HG03066 (cell line): ENCODE results near the gene SLC7A7.
"Not testable (repeated sequence)": the region's sequence is repeated elsewhere in the genome, so short reads cannot be mapped to it uniquely, and the experiment has no call there.

ENCODE experiments used
- ATAC-seq: cut with Tn5 transposase; IDR thresholded peaks from one replicate; pipeline ENCODE4 v1.9.1; 2021; ENCODE audit warnings: low read depth; ENCODE audit not compliant: unreplicated experiment

SLC7A7 gene

DNA sequence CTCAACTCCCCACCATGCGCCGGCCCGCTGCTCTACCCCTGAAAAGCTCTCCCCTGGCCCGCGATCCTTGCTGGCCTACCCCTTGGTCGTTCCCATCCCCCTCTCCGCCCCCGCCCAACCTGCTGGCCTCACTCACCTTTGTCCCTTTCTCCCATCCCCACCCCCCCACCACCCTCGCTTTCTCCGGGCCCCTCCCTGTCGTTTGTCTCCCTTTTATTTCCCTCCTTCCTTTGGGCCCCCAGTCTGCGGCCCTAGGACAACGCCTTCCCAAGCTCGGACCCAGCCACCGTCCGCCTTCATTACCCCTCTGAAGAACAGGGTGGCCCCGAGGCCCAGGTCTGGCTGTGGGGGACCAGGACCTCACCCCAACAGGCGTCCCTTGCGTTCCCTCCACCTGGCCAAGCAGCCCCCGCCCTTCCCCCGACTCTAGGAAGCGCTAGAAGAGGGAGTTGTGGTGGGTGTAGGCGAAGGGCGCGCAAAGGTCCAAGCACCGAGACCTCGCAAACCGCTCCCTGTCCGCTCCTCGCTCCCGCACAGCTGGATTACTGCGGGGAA lies 6.9 kb upstream of the SLC7A7 start:
- no peak for ATAC-seq

DNA sequence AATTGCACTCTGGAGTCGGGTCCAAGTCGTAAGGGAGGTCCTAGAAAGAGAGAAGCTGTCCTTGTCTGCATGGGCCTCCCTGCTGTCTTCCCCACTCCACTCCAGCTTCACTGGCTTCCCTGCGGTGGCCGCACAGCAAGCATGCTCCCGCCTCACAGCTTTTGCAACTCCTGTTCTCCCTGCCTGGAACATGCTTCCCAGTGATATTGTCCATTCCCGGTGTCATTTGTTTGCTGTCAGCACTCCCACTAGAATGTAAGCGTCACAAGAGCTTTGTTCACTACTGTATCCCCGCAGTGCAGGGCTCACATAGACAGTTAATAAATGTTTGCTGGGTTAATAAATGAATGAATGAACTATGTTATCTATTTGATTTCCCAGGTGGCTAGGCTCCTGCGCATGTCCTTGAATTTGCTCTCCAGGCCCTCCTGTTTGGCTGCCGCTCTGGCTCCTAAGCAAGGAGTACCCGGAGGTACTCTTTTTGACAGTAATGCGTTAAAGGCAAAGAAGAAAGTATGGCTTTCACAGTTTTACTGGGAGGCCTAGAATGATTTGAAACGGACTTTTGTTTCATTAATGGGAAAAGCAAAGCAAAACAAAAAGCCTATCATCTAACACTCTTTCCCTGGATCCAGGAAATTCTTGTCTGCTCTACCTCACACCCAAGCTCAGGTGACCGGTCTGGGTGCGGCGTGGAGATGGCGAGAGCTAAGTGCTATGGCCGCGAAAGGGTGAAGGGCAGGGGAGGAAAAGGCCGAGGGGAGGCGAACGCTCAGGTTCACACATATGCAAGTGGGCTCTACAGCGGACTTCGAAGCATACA lies 6.2 kb upstream of the SLC7A7 start:
- no peak for ATAC-seq

GRCh38 chr14:22820731-22821130 lies 5.5 kb upstream of the SLC7A7 start:
- ATAC-seq = no peak

DNA sequence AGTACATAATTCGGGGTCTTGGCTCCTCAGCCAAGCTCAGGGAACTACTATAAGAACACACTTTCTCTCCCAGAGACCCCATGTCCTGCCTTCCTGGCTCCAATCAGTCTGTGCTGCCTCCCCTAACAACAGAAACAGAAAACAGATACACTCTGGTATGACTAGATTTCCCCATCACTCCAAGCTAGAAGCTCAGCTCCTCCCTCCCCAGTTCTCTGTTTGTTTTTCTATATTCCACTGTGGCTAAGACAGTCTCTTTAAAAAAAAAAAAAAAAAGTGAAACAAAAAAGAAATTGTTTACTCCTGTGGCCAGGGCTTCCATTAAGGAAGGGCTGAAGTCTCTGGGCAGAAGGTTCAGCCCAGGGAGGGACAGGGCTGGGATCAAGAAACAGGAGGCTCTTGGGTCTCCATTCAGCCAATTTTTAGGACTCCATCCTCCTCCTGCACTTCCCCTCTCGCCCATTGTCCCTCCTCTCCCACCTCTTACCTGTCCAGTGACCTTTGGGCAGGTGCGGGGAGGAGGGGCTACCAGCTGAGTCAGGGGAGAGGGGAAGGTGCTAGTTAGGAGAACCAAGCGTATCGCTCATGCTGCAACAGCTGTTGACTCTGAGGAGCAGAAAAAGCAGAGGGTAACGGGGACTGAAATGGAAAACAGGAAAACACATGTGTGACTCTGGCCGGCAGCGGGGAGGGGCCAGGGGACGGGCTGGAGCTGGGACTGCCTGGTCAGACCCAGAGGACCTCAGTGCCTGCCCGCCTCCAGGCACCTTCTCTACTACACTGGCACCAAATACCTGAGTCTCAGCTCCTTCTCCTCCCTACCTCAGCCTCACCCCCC lies 4.1 kb upstream of the SLC7A7 start:
- ATAC-seq = no peak

GRCh38 chr14:22814373-22814772 lies 862 bp downstream of the SLC7A7 start:
- no peak for ATAC-seq

DNA sequence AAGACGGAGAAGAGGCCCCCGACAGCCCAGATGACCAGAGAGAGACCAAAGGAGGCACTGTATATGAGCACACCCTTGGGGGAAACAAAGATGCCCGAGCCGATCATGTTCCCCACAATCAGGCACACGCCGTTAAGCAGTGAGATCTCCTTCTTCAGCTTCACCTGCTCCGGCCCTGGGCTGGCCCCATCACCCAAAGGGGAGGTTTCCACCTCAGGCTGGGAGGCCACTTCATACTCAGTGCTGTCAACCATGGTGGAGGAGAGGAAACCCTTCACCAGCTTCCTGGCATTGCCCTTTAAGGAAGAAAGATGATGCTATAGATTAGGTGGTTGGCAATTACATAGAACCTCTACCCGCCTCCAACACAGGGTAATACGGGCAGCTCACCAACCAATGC lies 2.1 kb downstream of the SLC7A7 start:
- ATAC-seq = no peak

DNA sequence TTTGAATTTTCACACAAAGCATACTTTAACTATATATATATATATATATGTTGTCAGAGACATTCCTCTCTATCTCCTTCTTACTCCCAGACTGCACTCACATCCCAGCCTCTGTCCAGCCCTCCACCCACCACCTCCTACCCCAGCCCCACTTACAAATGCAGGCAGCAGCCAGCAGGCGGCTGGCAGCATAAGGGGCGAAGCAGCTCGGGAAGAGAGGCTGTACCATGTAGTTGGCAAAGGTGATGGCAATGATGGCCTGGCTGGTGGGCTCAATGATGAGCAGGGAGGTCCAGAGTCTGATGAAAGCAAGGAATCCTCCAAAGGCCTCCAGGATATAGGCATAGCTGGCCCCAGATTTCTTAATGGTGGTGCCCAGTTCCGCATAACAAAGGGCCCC lies 2.5 kb downstream of the SLC7A7 start:
- ATAC-seq = no peak

DNA sequence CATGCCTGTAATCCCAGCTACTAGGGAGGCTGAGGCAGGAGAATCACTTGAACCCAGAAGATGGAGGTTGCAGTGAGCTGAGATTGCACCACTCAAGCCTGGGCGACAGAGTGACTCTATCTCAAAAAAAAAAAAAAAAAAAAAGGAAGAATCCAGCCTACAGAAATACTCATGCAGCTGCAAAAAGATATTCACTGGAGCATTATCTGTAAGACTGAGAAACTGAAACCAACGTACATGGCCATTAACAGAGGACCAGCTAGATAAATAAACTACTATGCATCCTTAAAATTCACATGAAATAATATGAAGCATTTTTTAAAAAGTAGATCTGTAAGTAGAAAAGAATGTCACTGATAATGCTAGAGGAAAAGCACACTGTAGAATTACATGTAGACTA lies 3.5 kb downstream of the SLC7A7 start:
- no peak for ATAC-seq

- ATAC-seq = no peak
Observed at GRCh38 chr14:22808388-22809209, 6.6 kb downstream of the SLC7A7 start.

- ATAC-seq = no peak
Observed at GRCh38 chr14:22807432-22808087, 7.7 kb downstream of the SLC7A7 start.

DNA sequence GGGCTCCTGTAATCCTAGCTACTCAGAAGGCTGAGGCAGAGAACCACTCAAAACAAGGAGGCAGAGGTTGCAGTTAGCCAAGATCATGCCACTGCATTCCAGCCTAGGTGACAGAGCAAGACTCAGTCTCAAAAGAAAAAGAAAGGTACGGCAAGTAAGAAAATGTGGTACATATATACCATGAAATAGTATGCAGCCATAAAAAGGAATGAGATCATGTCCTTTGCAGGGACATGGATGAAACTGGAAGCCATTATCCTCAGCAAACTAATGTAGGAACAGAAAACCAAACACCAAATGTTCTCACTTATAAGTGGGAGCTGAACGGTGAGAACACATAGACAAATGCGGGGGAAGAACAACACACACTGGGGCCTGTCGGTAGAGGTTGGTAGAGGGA lies 10.0 kb downstream of the SLC7A7 start:
- not testable (repeated sequence) for ATAC-seq

- ATAC-seq = peak; percentile 51
Observed at GRCh38 chr14:22803687-22803974, 11.6 kb downstream of the SLC7A7 start.

GRCh38 chr14:22802860-22803686 lies 12.2 kb downstream of the SLC7A7 start:
- peak; percentile 48 for ATAC-seq

DNA sequence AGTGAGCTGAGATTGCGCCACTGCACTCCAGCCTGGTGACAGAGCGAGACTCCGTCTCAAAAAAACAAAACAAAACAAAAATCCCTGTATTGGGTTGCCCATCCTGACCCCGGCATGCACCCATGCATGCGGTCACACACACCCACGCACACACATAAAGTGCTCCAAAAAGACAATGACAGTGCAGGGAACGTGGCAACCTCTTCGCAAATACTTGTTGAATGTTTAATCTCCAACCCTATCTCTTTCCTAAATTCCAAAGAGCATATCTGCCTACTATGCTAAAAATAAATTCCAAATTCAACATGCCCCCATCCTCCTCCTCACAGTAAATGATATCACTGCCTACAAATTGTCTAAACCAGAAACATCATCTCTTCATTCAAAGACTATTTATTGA lies 13.5 kb downstream of the SLC7A7 start:
- ATAC-seq = no peak

GRCh38 chr14:22800346-22800745 lies 14.9 kb downstream of the SLC7A7 start:
- ATAC-seq = no peak

DNA sequence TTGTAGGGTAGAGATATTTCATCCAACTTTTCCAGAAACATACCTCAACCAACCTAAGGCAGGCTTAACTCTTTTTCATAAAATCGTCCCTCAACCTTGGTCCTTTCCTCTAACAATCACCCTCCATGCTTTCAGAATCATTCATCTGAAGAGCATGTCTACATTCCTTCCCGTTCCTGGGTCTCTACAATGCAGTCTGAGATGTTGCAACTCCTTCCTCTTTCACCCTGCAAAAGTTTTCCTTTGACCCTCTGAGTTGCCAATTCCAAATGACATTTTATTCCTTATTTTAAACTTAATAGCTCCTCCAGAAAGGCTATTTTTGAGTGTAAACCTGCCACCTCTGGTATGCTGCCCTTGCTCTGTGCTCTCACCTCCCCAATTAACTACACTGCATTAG lies 16.7 kb downstream of the SLC7A7 start:
- ATAC-seq = no peak

- ATAC-seq = no peak
Observed at GRCh38 chr14:22797017-22797917, 18.0 kb downstream of the SLC7A7 start.

- ATAC-seq = peak; percentile 51
Observed at GRCh38 chr14:22796087-22796707, 19.0 kb downstream of the SLC7A7 start.
